HepG2 (cell line): Measurements from ENCODE around the gene CDX1. TPM values are rescaled to one million over a fixed set of nuclear protein-coding genes. Genes with fewer than 3 reads are reported as not detected.

ENCODE experiments used
- ATAC-seq: fragments of 200-7000 bp; cut with Tn5 transposase; 3 replicates; pipeline ENCODE4 v1.9.1; 2020; ENCODE audit warnings: mild to moderate bottlenecking, moderate library complexity
- BruUV-seq: library from RNA; stranded (reverse); fragments of 400-500 nt; replicated peaks from 2 replicates; lab custom pipeline; 2021; lab: Mats Ljungman, UMichigan
- CTCF ChIA-PET: fragments of 300-600 bp; formaldehyde crosslinking; extraction: SDS; loops from one replicate; lab custom pipeline; 2021; ENCODE audit warnings: low total read pairs, inconsistent platforms, low intra/inter-chr PET ratio; lab: Yijun Ruan, JAX
- POLR2A ChIA-PET: fragments of 350-600 bp; sonication (Branson Sonifier 250); formaldehyde crosslinking; loops from one replicate; lab custom pipeline; 2020; ENCODE audit warnings: antibody characterized with exemption, inconsistent platforms; lab: Yijun Ruan, JAX
- DNase-seq: peaks from one replicate; pipeline ENCODE4 v3.0.0-alpha.2; 2015; ENCODE audit warnings: low spot score
- FAIRE-seq: peaks from 3 replicates; lab custom pipeline; 2011; peaks lifted over from hg19 to GRCh38; lab: Jason Lieb, UNC
- H2AFZ ChIP-seq: one replicate; pipeline ENCODE4 v1.6.1; 2011; ENCODE audit warnings: low read length, inconsistent platforms
- H3K27ac ChIP-seq: fragments of 300-600 bp; 3 replicates; pipeline ENCODE4 v1.8.0; 2011; ENCODE audit warnings: mixed run types, mild to moderate bottlenecking, mixed read lengths, low read length, inconsistent platforms; ENCODE audit not compliant: insufficient read depth; ENCODE audit errors: extremely low read length
- H3K27me3 ChIP-seq, 2 experiments: fragments of 200-600 bp in 1 of 2; 2 replicates in 1 of 2; 3 replicates in 1 of 2; pipeline versions ENCODE4 v1.6.0 to v1.8.0; 2011; ENCODE audit warnings: low read length in 2 of 2, mild to moderate bottlenecking in 2 of 2, moderate library complexity in 2 of 2, inconsistent platforms in 1 of 2; ENCODE audit not compliant: insufficient read depth in 2 of 2, control insufficient read depth in 1 of 2
- H3K36me3 ChIP-seq, 2 experiments: fragments of 200-600 bp in 1 of 2; replicated peaks in 1 of 2; 2 replicates in 1 of 2; 3 replicates in 1 of 2; pipeline versions ENCODE4 v1.5.1 to v1.8.0; 2011; ENCODE audit warnings: low read length in 2 of 2, inconsistent platforms in 1 of 2; ENCODE audit not compliant: insufficient read depth in 2 of 2, control insufficient read depth in 1 of 2
- H3K4me1 ChIP-seq: 2 replicates; pipeline ENCODE4 v1.5.1; 2012; ENCODE audit warnings: low read length, inconsistent platforms; ENCODE audit not compliant: insufficient read depth
- H3K4me2 ChIP-seq: 2 replicates; pipeline ENCODE4 v1.6.0; 2011; ENCODE audit warnings: low read depth, low read length, inconsistent platforms
- H3K4me3 ChIP-seq, 3 experiments: fragments of 200-600 bp in 1 of 3; sonication (generic), shearing (Covaris generic) in 1 of 3; replicated peaks in 1 of 3; 2 replicates each; pipeline ENCODE4 v1.5.1; 2011 to 2016; ENCODE audit warnings: low read length in 3 of 3, inconsistent platforms in 2 of 3, low read depth in 2 of 3, mild to moderate bottlenecking in 2 of 3, control low read depth in 1 of 3, mixed read lengths in 1 of 3; ENCODE audit not compliant: insufficient read depth in 1 of 3
- H3K79me2 ChIP-seq: one replicate; pipeline ENCODE4 v1.6.1; 2011; ENCODE audit warnings: low read length, inconsistent platforms; ENCODE audit not compliant: insufficient read depth
- H3K9ac ChIP-seq: 2 replicates; pipeline ENCODE4 v1.6.0; 2011; ENCODE audit warnings: mild to moderate bottlenecking, low read depth, low read length, inconsistent platforms; ENCODE audit not compliant: insufficient read depth
- H3K9me3 ChIP-seq: 2 replicates; pipeline ENCODE4 v1.5.1; 2012; ENCODE audit warnings: mild to moderate bottlenecking, low read length
- H4K20me1 ChIP-seq: 2 replicates; pipeline ENCODE4 v1.6.0; 2011; ENCODE audit warnings: inconsistent platforms, mild to moderate bottlenecking, low read length, moderate library complexity; ENCODE audit not compliant: insufficient read depth
- AKAP8 ChIP-seq: sonication (generic); formaldehyde crosslinking; IDR thresholded peaks from 2 replicates; pipeline ENCODE4 v1.5.1; 2020; ENCODE audit warnings: mild to moderate bottlenecking, missing genetic modification reagents
- EP300 ChIP-seq, 3 experiments: sonication (generic) in 1 of 3; formaldehyde crosslinking in 1 of 3; IDR thresholded peaks; 2 replicates each; pipeline versions ENCODE4 v1.5.1 to v1.6.1; 2011 to 2020; ENCODE audit warnings: low read depth in 2 of 3, low read length in 2 of 3, borderline replicate concordance in 1 of 3, improper control_type of control experiment in 1 of 3, mild to moderate bottlenecking in 1 of 3, missing genetic modification reagents in 1 of 3, moderate library complexity in 1 of 3
- IRX3 ChIP-seq: sonication (generic); formaldehyde crosslinking; IDR thresholded peaks from 2 replicates; pipeline ENCODE4 v1.8.1; 2023; ENCODE audit warnings: mild to moderate bottlenecking, low read depth, missing genetic modification reagents, borderline replicate concordance
- JUNB ChIP-seq: sonication (generic); formaldehyde crosslinking; IDR thresholded peaks from 2 replicates; pipeline ENCODE4 v1.8.0; 2022; ENCODE audit warnings: missing genetic modification reagents, mild to moderate bottlenecking, borderline replicate concordance
- MXD4 ChIP-seq: IDR thresholded peaks from 2 replicates; pipeline ENCODE4 v1.6.1; 2016; ENCODE audit warnings: mild to moderate bottlenecking, missing biosample characterization, missing genetic modification reagents
- SMARCE1 ChIP-seq: fragments of 450-650 bp; IDR thresholded peaks from 2 replicates; pipeline ENCODE4 v1.6.1; 2017; ENCODE audit warnings: borderline replicate concordance
- WIZ ChIP-seq: sonication (generic); formaldehyde crosslinking; IDR thresholded peaks from 2 replicates; pipeline ENCODE4 v1.5.1; 2020; ENCODE audit warnings: mild to moderate bottlenecking, missing genetic modification reagents
- ZFP36L1 ChIP-seq: sonication (generic); formaldehyde crosslinking; IDR thresholded peaks from 2 replicates; pipeline ENCODE4 v1.8.0; 2022; ENCODE audit warnings: mild to moderate bottlenecking, missing genetic modification reagents, moderate library complexity
- ZNF180 ChIP-seq: sonication (generic); formaldehyde crosslinking; IDR thresholded peaks from 2 replicates; pipeline ENCODE4 v1.4.0; 2020; ENCODE audit warnings: low read depth, missing genetic modification reagents, borderline replicate concordance
- ZNF737 ChIP-seq: sonication (generic); formaldehyde crosslinking; IDR thresholded peaks from 2 replicates; pipeline ENCODE4 v1.5.0; 2020; ENCODE audit warnings: missing genetic modification reagents, mild to moderate bottlenecking, borderline replicate concordance
- WGBS: methylation state at CpG from one replicate; pipeline ENCODE4 v1.1.6; 2017; ENCODE audit warnings: low lambda C conversion rate; 5-methylcytosine and 5-hydroxymethylcytosine counted together
- in situ Hi-C: cut with HindIII; loops from 2 replicates; pipeline ENCODE4 v1.10.0; 2017; ENCODE audit warnings: low pct_unique_long_range_greater_than_20kb; ENCODE audit not compliant: extremely low pct_ligation_motif_present
- intact Hi-C: fragments of 100-400 bp; cut with micrococcal nuclease; formaldehyde crosslinking; loops from one replicate; pipeline ENCODE4 v1.10.0; 2022; ENCODE audit not compliant: unreplicated experiment
- polyA plus RNA-seq, 8 experiments: library from polyadenylated mRNA; depleted of rRNA in 3 of 8; stranded (reverse) in 7 of 8; unstranded in 1 of 8; fragments of >200 nt; fragmentation: Illumina TruSeq in 4 of 8; extraction: Trizol in 4 of 8; gene quantifications; 2 replicates each; pipeline versions ENCODE4 v1.2.1 to v1.2.3, GENCODE V29; 2011 to 2016; ENCODE audit warnings: low read depth in 4 of 8, missing spikeins in 1 of 8, mixed read lengths in 1 of 8; ENCODE audit not compliant: insufficient read depth in 1 of 8
- total RNA-seq, 5 experiments: library from RNA; depleted of rRNA; stranded (reverse); fragments of >200 nt; fragmentation: Illumina TruSeq; extraction: Trizol; gene quantifications; 2 replicates each; pipeline ENCODE4 v1.2.3, GENCODE V29; 2016; ENCODE audit warnings: low read depth in 1 of 5
- TF ChIP-seq, protein P1 (sequence below): sonication (generic); formaldehyde crosslinking; IDR thresholded peaks from 2 replicates; pipeline ENCODE4 v1.4.0; 2020; ENCODE audit warnings: missing genetic modification reagents, borderline replicate concordance
- TF ChIP-seq, protein P2 (sequence below): sonication (generic); formaldehyde crosslinking; IDR thresholded peaks from 2 replicates; pipeline ENCODE4 v1.4.0; 2020; ENCODE audit warnings: missing genetic modification reagents
- TF ChIP-seq, protein P3 (sequence below): sonication (generic); formaldehyde crosslinking; IDR thresholded peaks from 2 replicates; pipeline ENCODE4 v1.5.0; 2020; ENCODE audit warnings: mild to moderate bottlenecking, missing genetic modification reagents
- TF ChIP-seq, protein P4 (sequence below): sonication (generic); formaldehyde crosslinking; IDR thresholded peaks from 2 replicates; pipeline ENCODE4 v1.9.0; 2021; ENCODE audit warnings: missing genetic modification reagents, mild to moderate bottlenecking, borderline replicate concordance

CDX1 gene
- total and polyA plus RNA-seq, 2 of the 13 experiments (the other 11 are each of a cell fraction or from before 2014, with no cell fraction given) = not detected

DNA sequence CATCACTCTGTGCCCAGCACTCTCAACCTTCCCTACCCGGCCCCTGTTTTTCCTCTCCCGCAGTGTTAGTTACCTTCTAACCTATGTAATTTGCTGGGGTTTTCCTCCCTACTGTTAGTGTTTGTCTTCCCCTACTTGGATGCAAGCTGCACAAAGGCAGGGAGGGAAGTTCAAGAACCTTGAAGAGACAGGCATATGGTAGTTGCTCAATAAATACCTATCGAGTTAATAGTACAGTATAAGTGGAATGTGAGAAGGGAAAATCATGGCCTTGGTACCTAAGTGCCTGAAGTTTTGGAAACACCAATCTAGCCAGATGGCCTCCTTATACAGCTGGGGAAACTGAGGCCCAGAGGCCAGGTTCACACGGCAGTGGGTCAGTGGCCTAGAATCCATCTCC lies 35.1 kb upstream of the CDX1 start:
- H3K4me1 ChIP-seq = peaks cover 58% of the 10 kb centered on the region
- no peaks in the 10 kb centered on the region for H3K27me3 ChIP-seq
- no peak for FAIRE-seq
- H3K27ac ChIP-seq = no peak overlapping the region
- H2AFZ ChIP-seq = no peak overlapping the region
- H3K36me3 ChIP-seq = no peaks in the 10 kb centered on the region; a peak in 1 of 5 replicates
- H3K79me2 ChIP-seq = no peaks in the 10 kb centered on the region
- BruUV-seq = no TSS peak
- H3K9me3 ChIP-seq = no peaks in the 10 kb centered on the region
- no peaks in the 10 kb centered on the region for H4K20me1 ChIP-seq
- ATAC-seq = no peak
- in situ Hi-C loops (no loop called here), intact Hi-C loops (no loop called here)
- H3K4me3 ChIP-seq = no peak overlapping the region
- 83% methylated on average over 4 of the region's 4 CpGs for WGBS
- DNase-seq = no peak
- CTCF ChIA-PET = interaction anchor here (1.1 to 4.2 kb wide), 5 partner anchors 29 to 86 kb away, joined by 3 to 62 read pairs (median 8); no protein-coding TSS in a partner anchor
- H3K9ac ChIP-seq = no peak overlapping the region
- no peak overlapping the region for H3K4me2 ChIP-seq
- POLR2A ChIA-PET = interaction anchor here (0.7 to 1.2 kb wide), 2 partner anchors 12 kb away, joined by 3 to 4 read pairs; no protein-coding TSS in a partner anchor
- TF ChIP-seq EP300 (IDR thresholded peaks at IDR 0.05; ENCODE audit: low read depth in 2 of 2, low read length in 2 of 2) (no peak), EP300 (CRISPR knock-in tag; IDR thresholded peaks at IDR 0.05; ENCODE audit: borderline replicate concordance) (no peak), ZNF180 (CRISPR knock-in tag) (no peak), ZFP36L1 (no peak), SMARCE1 (no peak), WIZ (CRISPR knock-in tag) (no peak), JUNB (CRISPR knock-in tag) (no peak), IRX3 (CRISPR knock-in tag) (no peak), AKAP8 (CRISPR knock-in tag) (no peak), MXD4 (no peak), ZNF737 (CRISPR knock-in tag) (no peak)
- TF ChIP-seq, protein P1, sequence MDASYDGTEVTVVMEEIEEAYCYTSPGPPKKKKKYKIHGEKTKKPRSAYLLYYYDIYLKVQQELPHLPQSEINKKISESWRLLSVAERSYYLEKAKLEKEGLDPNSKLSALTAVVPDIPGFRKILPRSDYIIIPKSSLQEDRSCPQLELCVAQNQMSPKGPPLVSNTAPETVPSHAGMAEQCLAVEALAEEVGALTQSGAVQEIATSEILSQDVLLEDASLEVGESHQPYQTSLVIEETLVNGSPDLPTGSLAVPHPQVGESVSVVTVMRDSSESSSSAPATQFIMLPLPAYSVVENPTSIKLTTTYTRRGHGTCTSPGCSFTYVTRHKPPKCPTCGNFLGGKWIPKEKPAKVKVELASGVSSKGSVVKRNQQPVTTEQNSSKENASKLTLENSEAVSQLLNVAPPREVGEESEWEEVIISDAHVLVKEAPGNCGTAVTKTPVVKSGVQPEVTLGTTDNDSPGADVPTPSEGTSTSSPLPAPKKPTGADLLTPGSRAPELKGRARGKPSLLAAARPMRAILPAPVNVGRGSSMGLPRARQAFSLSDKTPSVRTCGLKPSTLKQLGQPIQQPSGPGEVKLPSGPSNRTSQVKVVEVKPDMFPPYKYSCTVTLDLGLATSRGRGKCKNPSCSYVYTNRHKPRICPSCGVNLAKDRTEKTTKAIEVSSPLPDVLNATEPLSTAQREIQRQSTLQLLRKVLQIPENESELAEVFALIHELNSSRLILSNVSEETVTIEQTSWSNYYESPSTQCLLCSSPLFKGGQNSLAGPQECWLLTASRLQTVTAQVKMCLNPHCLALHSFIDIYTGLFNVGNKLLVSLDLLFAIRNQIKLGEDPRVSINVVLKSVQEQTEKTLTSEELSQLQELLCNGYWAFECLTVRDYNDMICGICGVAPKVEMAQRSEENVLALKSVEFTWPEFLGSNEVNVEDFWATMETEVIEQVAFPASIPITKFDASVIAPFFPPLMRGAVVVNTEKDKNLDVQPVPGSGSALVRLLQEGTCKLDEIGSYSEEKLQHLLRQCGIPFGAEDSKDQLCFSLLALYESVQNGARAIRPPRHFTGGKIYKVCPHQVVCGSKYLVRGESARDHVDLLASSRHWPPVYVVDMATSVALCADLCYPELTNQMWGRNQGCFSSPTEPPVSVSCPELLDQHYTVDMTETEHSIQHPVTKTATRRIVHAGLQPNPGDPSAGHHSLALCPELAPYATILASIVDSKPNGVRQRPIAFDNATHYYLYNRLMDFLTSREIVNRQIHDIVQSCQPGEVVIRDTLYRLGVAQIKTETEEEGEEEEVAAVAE (CRISPR knock-in tag) = no peak
- TF ChIP-seq, protein P2, sequence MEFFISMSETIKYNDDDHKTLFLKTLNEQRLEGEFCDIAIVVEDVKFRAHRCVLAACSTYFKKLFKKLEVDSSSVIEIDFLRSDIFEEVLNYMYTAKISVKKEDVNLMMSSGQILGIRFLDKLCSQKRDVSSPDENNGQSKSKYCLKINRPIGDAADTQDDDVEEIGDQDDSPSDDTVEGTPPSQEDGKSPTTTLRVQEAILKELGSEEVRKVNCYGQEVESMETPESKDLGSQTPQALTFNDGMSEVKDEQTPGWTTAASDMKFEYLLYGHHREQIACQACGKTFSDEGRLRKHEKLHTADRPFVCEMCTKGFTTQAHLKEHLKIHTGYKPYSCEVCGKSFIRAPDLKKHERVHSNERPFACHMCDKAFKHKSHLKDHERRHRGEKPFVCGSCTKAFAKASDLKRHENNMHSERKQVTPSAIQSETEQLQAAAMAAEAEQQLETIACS (CRISPR knock-in tag) = no peak
- TF ChIP-seq, protein P3, sequence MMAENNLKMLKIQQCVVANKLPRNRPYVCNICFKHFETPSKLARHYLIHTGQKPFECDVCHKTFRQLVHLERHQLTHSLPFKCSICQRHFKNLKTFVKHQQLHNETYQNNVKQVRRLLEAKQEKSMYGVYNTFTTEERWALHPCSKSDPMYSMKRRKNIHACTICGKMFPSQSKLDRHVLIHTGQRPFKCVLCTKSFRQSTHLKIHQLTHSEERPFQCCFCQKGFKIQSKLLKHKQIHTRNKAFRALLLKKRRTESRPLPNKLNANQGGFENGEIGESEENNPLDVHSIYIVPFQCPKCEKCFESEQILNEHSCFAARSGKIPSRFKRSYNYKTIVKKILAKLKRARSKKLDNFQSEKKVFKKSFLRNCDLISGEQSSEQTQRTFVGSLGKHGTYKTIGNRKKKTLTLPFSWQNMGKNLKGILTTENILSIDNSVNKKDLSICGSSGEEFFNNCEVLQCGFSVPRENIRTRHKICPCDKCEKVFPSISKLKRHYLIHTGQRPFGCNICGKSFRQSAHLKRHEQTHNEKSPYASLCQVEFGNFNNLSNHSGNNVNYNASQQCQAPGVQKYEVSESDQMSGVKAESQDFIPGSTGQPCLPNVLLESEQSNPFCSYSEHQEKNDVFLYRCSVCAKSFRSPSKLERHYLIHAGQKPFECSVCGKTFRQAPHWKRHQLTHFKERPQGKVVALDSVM = no peak
- TF ChIP-seq, protein P4, sequence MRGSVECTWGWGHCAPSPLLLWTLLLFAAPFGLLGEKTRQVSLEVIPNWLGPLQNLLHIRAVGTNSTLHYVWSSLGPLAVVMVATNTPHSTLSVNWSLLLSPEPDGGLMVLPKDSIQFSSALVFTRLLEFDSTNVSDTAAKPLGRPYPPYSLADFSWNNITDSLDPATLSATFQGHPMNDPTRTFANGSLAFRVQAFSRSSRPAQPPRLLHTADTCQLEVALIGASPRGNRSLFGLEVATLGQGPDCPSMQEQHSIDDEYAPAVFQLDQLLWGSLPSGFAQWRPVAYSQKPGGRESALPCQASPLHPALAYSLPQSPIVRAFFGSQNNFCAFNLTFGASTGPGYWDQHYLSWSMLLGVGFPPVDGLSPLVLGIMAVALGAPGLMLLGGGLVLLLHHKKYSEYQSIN (CRISPR knock-in tag) = no peak
